HG02759 (cell line): ENCODE data around the gene TCAIM.
A peak's percentile ranks its signal among the peaks of the same experiment; 100 is the strongest.
"Not testable (repeated sequence)": the region's sequence is repeated elsewhere in the genome, so short reads cannot be mapped to it uniquely, and the experiment has no call there.

Source experiments
- ATAC-seq: cut with Tn5 transposase; IDR thresholded peaks from one replicate; pipeline ENCODE4 v1.9.1; 2021; ENCODE audit warnings: mild to moderate bottlenecking, moderate library complexity; ENCODE audit not compliant: unreplicated experiment

TCAIM gene

GRCh38 chr3:44414517-44415090 lies 76.0 kb downstream of the TCAIM start:
- ATAC-seq: no peak

DNA sequence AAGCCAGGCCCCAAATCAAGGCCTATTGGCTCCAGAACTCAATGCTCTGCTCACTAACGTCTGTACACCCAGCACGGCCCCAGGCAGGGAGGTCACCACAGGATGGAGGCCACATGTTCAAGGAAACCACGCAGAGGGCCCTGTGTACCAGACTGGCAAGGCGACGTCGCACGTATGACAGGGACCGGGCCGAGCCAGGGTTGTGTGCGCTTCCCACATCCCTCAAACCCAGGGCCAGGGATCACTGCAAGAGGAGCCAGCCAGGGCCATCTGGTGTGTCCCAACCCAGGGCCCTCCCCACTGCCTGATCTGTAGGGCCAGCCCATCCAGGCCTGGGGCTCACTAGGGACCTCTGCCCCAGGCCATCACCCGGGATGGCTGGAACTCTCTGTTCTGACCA lies 76.9 kb downstream of the TCAIM start:
- ATAC-seq: no peak

DNA sequence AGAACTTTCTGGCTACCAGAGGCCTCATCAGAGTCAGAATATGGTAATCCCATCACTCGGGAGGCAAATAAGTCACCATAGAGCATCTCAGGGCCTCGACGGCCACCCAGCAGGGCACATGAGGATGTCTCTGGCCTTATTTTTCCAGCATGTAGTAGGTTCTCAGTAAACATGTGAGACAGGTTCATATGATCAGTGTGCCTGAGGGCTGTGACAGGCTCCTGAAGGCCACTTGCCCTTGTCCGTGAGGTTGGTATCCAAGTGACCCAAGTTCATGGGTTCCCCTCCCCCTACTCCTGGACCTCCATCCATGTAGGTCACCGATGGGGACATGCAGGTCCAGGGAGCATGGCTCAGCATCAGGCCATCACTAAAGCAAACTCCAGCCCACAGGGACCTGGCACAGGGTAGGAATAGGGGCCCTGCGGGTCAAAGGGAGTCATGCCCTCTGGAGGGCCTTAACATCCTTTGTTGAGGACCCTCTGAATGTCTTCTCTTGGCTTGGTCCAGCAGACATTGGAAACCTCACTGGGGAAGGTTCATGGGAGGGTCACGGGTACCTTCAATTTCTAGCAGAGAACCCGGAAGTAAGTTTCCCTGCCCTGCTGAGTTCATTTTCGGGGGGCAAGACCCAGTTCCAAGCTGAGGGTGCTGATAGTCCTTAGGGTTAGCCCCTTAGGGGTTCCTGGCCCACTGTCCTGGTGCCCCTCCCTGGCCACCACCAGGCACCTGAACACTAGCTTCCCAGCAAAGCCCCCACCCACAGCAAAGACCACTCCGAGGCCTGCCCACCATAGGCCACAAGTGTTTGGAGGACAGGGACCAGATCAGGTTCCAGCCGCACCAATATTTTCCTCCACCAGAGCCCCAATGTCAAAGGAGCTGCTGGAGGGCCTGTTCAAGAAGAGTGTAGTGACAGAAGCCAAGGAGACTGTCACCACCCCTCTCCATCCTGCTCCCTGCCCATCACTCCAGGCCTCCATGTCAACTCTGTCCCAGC lies 77.8 kb downstream of the TCAIM start:
- no peak for ATAC-seq

- ATAC-seq: not testable (repeated sequence)
Observed at GRCh38 chr3:44418118-44418517, 79.6 kb downstream of the TCAIM start.

- no peak for ATAC-seq
Observed at GRCh38 chr3:44418549-44418948, 80.0 kb downstream of the TCAIM start.

GRCh38 chr3:44419116-44419922 lies 80.8 kb downstream of the TCAIM start:
- no peak for ATAC-seq

GRCh38 chr3:44419923-44420650 lies 81.5 kb downstream of the TCAIM start:
- no peak for ATAC-seq

DNA sequence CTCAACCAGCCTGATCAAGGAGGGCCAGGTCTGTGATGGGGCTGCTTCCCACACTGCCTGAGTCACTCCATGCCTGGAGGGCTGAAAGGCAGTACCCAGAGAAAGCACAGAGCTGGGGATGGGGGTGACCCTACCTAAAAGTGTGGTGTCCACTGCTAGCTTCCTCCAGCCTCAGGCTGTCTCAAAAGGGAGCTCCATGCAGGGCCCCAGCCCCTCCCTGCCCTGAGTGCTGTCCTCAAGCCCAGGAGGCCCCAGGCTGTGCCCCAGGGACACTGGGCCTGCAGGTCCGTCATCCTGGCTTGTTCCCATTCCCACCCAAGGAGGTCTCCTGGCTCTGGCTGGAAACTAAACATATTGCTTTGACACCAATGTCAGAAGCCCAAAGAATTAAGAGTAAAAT lies 82.1 kb downstream of the TCAIM start:
- ATAC-seq: no peak

DNA sequence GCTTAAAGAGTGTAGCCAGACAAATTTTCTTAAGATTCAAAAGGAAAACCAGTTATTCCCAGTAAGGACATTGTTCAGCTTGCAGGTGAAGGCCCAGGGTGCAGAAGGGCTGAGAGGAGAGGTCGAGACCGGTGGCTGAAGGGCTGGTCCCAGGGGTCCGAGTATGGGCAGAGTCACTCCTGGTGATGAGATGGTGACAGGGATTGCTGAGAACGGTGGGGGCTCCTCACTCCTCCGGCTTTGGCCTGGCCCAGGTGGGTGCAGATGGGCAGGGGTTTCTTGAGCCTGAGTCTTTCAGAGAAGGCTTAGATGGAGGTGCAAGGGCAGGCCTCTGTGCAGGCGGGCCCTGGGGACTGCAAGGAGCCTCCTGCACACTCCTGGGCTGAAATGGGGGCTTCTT lies 82.7 kb downstream of the TCAIM start:
- ATAC-seq: no peak

DNA sequence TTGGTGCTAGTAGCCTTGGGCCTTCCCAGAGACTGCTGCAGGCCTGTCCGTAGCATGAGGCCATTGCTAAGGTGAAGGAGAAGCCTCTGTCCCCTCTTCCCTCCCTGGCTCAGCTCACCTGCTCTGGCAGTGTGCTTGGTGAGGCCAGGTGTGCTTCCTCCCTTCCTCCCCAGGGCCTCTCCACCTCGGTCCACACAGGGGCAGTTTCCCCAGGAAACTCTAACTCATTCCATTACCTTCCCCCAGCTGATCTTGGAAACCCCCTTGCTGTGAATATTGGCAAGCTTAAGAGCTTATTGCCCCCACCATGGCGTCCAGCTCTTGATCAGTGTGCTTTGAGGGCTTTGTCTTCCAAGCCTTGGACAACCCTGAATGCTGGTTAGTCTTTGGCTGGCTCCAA lies 86.2 kb downstream of the TCAIM start:
- ATAC-seq: no peak

DNA sequence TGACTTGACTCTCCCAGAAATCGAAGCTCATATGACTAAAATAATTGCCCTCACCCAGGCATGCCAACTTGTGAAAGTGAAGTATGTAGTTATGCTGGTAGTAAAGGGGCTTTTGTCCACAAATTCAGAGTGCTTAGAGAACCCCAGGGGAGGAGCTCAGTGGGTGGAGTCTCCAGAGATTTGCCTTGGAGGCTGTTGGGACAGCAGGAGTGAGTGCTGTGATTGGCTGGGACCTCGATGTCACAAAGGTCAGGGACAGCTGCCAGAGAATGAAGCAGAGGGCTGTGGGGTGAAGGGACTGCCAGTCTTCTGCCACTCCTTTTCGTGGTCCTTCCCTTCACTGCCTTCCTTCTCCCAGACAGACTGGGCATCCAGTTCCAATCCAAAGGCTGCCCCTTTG lies 89.1 kb downstream of the TCAIM start:
- ATAC-seq: no peak

GRCh38 chr3:44428910-44429309 lies 90.3 kb downstream of the TCAIM start:
- ATAC-seq: no peak

- ATAC-seq: no peak
Observed at GRCh38 chr3:44429459-44429858, 90.9 kb downstream of the TCAIM start.

DNA sequence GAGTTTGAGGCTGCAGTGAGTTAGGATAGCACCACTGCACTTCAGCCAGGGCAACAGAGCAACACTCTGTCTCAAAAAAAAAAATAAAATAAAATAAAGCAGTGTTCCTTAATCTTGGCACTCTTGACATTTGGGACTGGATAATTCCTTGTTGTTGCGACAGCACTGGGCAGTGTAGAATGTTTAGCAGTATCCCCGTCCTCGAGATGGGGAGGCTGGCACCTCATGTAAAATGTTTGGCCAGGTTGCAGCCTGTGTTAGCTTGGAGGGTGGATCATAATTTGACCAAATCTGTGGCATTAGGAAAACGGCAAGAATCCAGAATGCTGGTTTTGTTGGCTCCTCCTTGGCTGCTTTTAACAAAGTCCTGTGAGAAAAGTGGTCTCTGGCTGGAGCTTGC lies 91.9 kb downstream of the TCAIM start:
- ATAC-seq: no peak

DNA sequence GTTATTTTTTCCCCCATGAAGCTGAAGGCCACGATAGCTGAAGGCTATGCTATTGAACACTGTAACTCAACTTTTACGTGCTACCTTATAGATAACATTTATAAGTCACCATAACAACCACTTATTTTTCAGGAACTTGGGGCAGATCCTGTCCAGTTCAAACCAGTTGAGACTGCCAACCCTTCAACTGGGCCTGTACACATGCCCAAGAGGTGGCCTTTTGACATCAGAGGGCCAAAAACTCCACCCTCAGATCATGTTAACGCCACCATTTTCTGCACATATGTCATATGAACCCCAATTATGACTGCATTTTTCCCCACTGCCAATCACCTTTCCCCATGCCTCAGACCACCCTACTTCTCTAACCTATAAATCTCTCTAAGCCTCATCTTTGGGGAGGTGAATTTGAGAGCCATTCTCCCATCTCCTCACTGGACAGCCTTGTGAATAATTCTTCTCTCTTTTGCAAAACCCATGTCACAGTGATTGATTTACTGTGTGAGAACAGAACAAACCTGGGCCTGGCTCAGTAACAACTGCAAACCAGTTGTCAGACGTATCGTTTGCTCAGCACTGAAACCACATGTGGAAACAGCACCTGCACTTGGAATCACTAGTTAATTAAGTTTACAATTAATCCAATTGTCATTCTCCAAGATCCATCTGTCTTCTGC lies 96.4 kb downstream of the TCAIM start:
- no peak for ATAC-seq

DNA sequence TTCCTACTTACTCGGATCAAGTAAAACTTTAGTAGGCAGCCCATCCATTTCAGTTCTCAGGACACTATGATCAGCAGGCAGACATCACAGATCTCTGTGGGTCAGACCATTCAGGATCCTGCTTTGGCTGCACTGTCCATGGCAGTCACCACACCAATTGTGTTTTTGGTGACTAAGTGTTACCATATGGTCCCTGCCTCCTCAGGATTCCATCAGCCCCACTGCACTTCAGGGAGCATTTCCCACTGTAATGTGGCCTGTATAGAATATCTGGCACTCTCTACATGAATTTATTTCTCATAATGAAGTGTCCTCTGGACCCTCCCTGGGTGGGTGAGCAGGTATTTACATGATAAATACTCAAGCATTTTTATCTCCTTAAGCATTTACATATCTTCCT lies 97.6 kb downstream of the TCAIM start:
- ATAC-seq: no peak

DNA sequence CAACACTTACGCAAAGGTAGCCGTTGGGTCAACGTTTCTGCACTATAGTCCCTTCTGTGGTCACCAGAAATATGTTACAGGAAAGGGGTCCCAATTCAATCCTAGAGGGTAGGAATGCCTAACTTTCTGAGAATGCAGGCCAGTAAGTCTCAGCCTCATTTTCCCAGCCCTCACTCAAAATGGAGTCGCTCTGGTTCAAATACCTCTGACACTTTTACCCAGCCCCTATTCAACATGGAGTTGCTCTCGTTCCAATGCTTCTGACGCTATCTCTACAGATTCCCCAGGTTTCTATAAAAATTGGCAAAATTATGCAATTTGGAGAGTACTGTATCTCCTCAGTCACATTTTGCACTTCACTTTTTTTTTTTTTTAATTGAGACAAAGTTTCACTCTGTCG lies 99.2 kb downstream of the TCAIM start:
- ATAC-seq: no peak

DNA sequence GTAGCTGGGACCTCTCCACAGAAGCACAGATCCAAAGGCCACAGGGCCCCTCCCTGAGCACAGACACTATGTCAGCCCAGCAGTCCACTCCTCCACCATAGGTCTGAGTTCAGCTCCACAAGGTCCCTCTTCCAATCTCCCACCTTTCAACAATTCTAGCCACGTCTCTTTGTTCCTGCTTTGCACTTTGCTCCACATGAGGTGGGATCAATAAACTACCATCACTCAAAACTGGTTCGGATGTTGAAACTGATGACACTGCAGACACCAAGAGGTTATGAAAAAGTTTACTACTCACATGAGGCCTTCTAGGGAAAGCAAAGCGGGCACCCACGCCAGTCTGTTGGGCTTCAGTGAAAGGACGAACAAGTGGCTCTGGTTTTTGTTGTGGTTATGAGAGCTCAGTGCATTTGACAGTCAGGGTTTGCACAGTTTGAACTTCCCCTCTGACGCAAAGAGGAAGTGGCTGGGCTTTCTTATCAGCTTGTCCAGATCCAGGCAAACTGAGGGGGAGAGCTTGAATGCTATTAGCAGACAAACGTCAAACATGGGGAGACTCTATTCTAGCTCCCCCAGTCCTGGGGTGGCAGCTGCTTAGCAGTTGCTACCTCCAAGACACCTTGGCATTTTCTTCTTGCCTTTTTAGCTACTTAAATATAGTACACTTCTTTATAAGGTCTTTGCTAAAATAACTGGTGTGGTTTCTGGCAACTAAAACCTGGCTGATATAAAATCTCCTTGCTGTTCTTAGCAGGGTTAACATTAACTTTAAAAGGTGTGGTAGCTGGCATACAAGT lies 101.1 kb downstream of the TCAIM start:
- peak; percentile 92 for ATAC-seq

DNA sequence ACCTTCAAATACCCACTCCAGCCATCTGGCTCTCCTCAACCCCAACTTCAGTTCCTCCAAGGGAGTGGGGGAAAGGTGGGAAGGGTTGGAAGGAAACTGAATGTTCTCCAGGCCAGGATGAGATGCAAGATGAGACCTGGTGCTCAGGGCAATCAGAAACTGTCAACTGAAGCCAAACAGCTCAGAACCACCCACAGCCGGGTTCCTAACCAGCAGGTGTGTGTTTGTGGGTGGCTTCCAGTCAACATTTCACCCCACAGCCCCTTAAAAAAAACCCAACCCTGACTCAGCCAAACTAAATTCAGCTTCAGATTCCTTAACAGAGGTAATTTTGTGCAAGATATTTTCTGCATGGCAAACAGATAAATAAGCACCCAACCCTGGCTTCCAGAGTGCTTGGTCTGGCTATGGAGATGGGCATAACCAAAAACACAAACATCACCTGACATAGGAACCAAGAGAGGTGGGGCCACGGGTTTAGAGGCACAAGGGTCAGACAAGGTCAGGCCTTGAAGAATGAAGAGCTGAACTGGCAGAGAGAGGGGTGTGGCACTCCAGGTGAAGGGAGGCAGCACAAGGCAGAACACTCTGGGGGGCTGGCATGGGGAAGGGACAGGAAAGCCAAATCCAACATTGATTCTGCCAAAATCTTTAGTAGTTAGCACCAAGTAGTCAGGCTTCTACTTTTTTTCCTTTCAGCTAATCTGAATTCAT lies 104.2 kb downstream of the TCAIM start:
- no peak for ATAC-seq
